ENCODE measurements around the gene DNAJC5.

DNA sequence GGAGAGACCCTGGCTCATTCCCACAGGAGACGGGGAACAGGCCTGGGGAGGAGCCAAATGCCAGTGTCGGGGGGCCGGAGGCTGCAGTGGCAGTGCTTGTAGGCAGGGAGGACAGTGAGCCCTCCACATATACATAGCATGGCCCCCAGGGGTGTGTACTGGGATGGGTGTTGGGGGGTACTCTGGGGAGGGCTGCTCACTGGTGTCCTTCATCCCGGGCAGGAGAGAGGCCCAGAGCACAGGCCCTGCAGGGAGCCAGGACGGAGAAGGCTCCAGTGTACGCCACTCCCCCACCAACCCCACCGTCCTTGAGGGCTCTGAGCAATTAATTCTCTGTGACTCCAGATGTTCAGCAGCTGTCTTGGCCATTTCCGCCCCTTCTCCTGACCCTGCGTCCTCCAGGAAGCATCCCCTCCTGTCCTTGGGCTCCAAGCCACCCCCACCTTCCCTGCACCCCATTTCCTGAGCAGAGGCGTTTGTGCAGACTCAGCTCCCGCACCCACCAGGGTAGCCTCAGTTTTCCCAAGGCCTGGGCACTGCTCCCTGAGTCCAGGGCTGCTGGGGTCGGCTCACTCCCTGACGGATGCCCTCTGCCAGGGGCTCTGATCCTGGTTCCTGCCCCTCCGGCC lies 37.0 kb upstream of the DNAJC5 start:
- TF ChIP-seq EZH2 (IDR thresholded peaks at IDR 0.05; ENCODE audit: borderline replicate concordance, low read depth, low read length, severe bottlenecking) (no peak), CTCF (IDR thresholded peaks at IDR 0.05; ENCODE audit: extremely low read depth in 1 of 2, insufficient read depth in 1 of 2, low read depth in 1 of 2, low read length in 2 of 2) (no peak), MAX (IDR thresholded peaks at IDR 0.05; ENCODE audit: insufficient read depth, insufficient read length) (no peak)
